IMR-90 (cell line): ENCODE measurements around the gene AFTPH. TPM values are rescaled to one million over a fixed set of nuclear protein-coding genes. Genes with fewer than 3 reads are reported as not detected.

Experiments
- ATAC-seq: fragments of 200-7000 bp; cut with Tn5 transposase; 2 replicates; pipeline ENCODE4 v1.9.1; 2020; ENCODE audit warnings: low read depth, mild to moderate bottlenecking, moderate library complexity
- BruUV-seq: library from RNA; stranded (reverse); fragments of 400-500 nt; replicated peaks from 2 replicates; lab custom pipeline; 2021; lab: Mats Ljungman, UMichigan
- CTCF ChIA-PET: fragments of 300-600 bp; formaldehyde crosslinking; extraction: SDS; loops from one replicate; lab custom pipeline; 2021; ENCODE audit warnings: antibody characterized with exemption; lab: Yijun Ruan, JAX
- POLR2A ChIA-PET: fragments of 300-600 bp; sonication (Branson Sonifier 250); formaldehyde crosslinking; loops from one replicate; lab custom pipeline; 2022; ENCODE audit warnings: antibody characterized with exemption; ENCODE audit not compliant: unreplicated experiment; lab: Charles Lee
- DNase-seq: peaks from one replicate; pipeline ENCODE4 v3.0.0; 2013
- H2AFZ ChIP-seq: replicated peaks from 2 replicates; pipeline ENCODE3; 2013; ENCODE audit warnings: low read length, mild to moderate bottlenecking; ENCODE audit not compliant: poor library complexity
- H2AK5ac ChIP-seq: 2 replicates; pipeline ENCODE4 v1.6.1; 2013; ENCODE audit warnings: low read depth, low read length, inconsistent platforms
- H2AK9ac ChIP-seq: replicated peaks from 2 replicates; pipeline ENCODE3; 2013; ENCODE audit warnings: mild to moderate bottlenecking, low read depth, low read length, moderate library complexity; ENCODE audit not compliant: poor library complexity
- H2BK120ac ChIP-seq: 2 replicates; pipeline ENCODE4 v1.6.1; 2013; ENCODE audit warnings: low read depth, low read length, inconsistent platforms
- H2BK15ac ChIP-seq: 3 replicates; pipeline ENCODE4 v1.6.1; 2013; ENCODE audit warnings: low read depth, low read length, inconsistent platforms
- H2BK20ac ChIP-seq: 2 replicates; pipeline ENCODE4 v1.6.1; 2013; ENCODE audit warnings: low read depth, mild to moderate bottlenecking, inconsistent platforms, low read length, moderate library complexity
- H2BK5ac ChIP-seq: 2 replicates; pipeline ENCODE4 v1.6.1; 2013; ENCODE audit warnings: mild to moderate bottlenecking, low read depth, low read length, inconsistent platforms; ENCODE audit not compliant: poor library complexity, severe bottlenecking
- H3K14ac ChIP-seq: replicated peaks from 2 replicates; pipeline ENCODE4 v1.6.1; 2013; ENCODE audit warnings: low read depth, low read length, inconsistent platforms
- H3K18ac ChIP-seq: 2 replicates; pipeline ENCODE4 v1.6.1; 2013; ENCODE audit warnings: low read depth, low read length, control low read depth
- H3K23ac ChIP-seq: 2 replicates; pipeline ENCODE4 v1.6.1; 2013; ENCODE audit warnings: low read depth, low read length, inconsistent platforms
- H3K27ac ChIP-seq: 2 replicates; pipeline ENCODE4 v1.5.1; 2013; ENCODE audit warnings: mild to moderate bottlenecking, control low read depth, low read length; ENCODE audit not compliant: insufficient read depth
- H3K27me3 ChIP-seq: 2 replicates; pipeline ENCODE4 v1.6.1; 2013; ENCODE audit warnings: low read length; ENCODE audit not compliant: control insufficient read depth, insufficient read depth
- H3K36me3 ChIP-seq: 2 replicates; pipeline ENCODE4 v1.6.1; 2013; ENCODE audit warnings: low read length, mixed read lengths; ENCODE audit not compliant: control insufficient read depth, insufficient read depth
- H3K4ac ChIP-seq: 2 replicates; pipeline ENCODE4 v1.6.1; 2013; ENCODE audit warnings: low read depth, low read length, inconsistent platforms
- H3K4me1 ChIP-seq: 2 replicates; pipeline ENCODE4 v1.6.1; 2013; ENCODE audit warnings: low read length, mixed read lengths; ENCODE audit not compliant: control insufficient read depth, insufficient read depth
- H3K4me2 ChIP-seq: 2 replicates; pipeline ENCODE4 v1.6.1; 2013; ENCODE audit warnings: low read depth, mild to moderate bottlenecking, control low read depth, low read length, moderate library complexity
- H3K4me3 ChIP-seq: 2 replicates; pipeline ENCODE4 v1.5.1; 2013; ENCODE audit warnings: low read depth, mild to moderate bottlenecking, control low read depth, low read length, moderate library complexity; ENCODE audit not compliant: insufficient read depth
- H3K56ac ChIP-seq: 2 replicates; pipeline ENCODE4 v1.6.1; 2013; ENCODE audit warnings: low read length, inconsistent platforms; ENCODE audit not compliant: insufficient read depth; ENCODE audit errors: extremely low read depth
- H3K79me1 ChIP-seq, 2 experiments: 2 replicates each; pipeline ENCODE4 v1.6.1; 2013; ENCODE audit warnings: low read length in 2 of 2, inconsistent platforms in 1 of 2, low read depth in 1 of 2
- H3K9ac ChIP-seq: 2 replicates; pipeline ENCODE4 v1.6.1; 2013; ENCODE audit warnings: low read depth, low read length, control low read depth
- H3K9me1 ChIP-seq: 2 replicates; pipeline ENCODE4 v1.6.1; 2013; ENCODE audit warnings: low read length, inconsistent platforms; ENCODE audit not compliant: insufficient read depth
- H3K9me3 ChIP-seq: 2 replicates; pipeline ENCODE4 v1.6.1; 2013; ENCODE audit warnings: low read length; ENCODE audit not compliant: control insufficient read depth, insufficient read depth
- H4K20me1 ChIP-seq: 2 replicates; pipeline ENCODE4 v1.6.1; 2013; ENCODE audit warnings: low read length, inconsistent platforms; ENCODE audit not compliant: insufficient read depth
- H4K5ac ChIP-seq: 2 replicates; pipeline ENCODE4 v1.6.1; 2013; ENCODE audit warnings: mild to moderate bottlenecking, low read depth, low read length, control low read depth
- H4K8ac ChIP-seq, 2 experiments: 2 replicates each; pipeline ENCODE4 v1.6.1; 2013; ENCODE audit warnings: low read depth in 2 of 2, low read length in 2 of 2, control low read depth in 1 of 2, inconsistent platforms in 1 of 2
- H4K91ac ChIP-seq: 2 replicates; pipeline ENCODE4 v1.6.1; 2013; ENCODE audit warnings: low read depth, low read length, inconsistent platforms; ENCODE audit not compliant: insufficient read depth
- MAFK ChIP-seq: IDR thresholded peaks from 2 replicates; pipeline ENCODE4 v1.6.1; 2012; ENCODE audit warnings: low read depth, low read length, improper control_type of control experiment
- MAZ ChIP-seq: IDR thresholded peaks from 2 replicates; pipeline ENCODE4 v1.6.1; 2012; ENCODE audit warnings: low read depth, mild to moderate bottlenecking, low read length, improper control_type of control experiment, moderate library complexity, borderline replicate concordance
- MXI1 ChIP-seq: IDR thresholded peaks from 2 replicates; pipeline ENCODE4 v1.6.1; 2012; ENCODE audit warnings: low read depth, mild to moderate bottlenecking, low read length, moderate library complexity, borderline replicate concordance
- RAD21 ChIP-seq: IDR thresholded peaks from 2 replicates; pipeline ENCODE4 v1.6.1; 2012; ENCODE audit warnings: low read length, improper control_type of control experiment
- RCOR1 ChIP-seq: IDR thresholded peaks from 2 replicates; pipeline ENCODE4 v1.6.1; 2012; ENCODE audit warnings: mild to moderate bottlenecking, low read length, improper control_type of control experiment; ENCODE audit not compliant: insufficient replicate concordance
- dilution Hi-C: fragments of 300-500 bp; cut with HindIII; formaldehyde crosslinking; loops from one replicate; pipeline ENCODE4 v1.14.3; 2018; ENCODE audit warnings: low sequenced_read_pairs; ENCODE audit not compliant: unreplicated experiment
- in situ Hi-C: fragments of 300-500 bp; cut with MboI; formaldehyde crosslinking; loops from 3 replicates; pipeline ENCODE4 v1.14.3; 2019; ENCODE audit warnings: low sequenced_read_pairs, inconsistent platforms, mixed read lengths
- intact Hi-C: fragments of 100-400 bp; cut with micrococcal nuclease; formaldehyde crosslinking; loops from 2 replicates; pipeline ENCODE4 v1.10.0; 2022
- polyA plus RNA-seq, 3 experiments: library from polyadenylated mRNA; depleted of rRNA; stranded (reverse); fragments of >200 nt; gene quantifications; 2 replicates each; pipeline ENCODE4 v1.2.3, GENCODE V29; 2012; ENCODE audit warnings: low replicate concordance in 1 of 3
- total RNA-seq: library from RNA; depleted of rRNA; stranded (reverse); fragments of >200 nt; gene quantifications from 2 replicates; pipeline ENCODE4 v1.2.3, GENCODE V29; 2012

The AFTPH gene
- total and polyA plus RNA-seq, 2 of the 4 experiments (the other 2 are of a cell fraction) = 9.4 to 19.9 TPM

- Histone ChIP-seq H2AK9ac (no peak overlapping the region), H3K27me3 (no peaks in the 10 kb centered on the region), H3K27ac (no peak overlapping the region), H2AK5ac (no peak overlapping the region), H2BK20ac (no peak overlapping the region), H3K4me1 (peaks cover 2% of the 10 kb centered on the region), H3K18ac (no peak overlapping the region), H3K14ac (no peak overlapping the region), H3K4me3 (no peak overlapping the region), H3K79me1 (peaks cover 11 to 29% of the 10 kb centered on the region in 2 experiments), H3K4ac (no peak overlapping the region), H2BK5ac (no peak overlapping the region), H3K36me3 (no peaks in the 10 kb centered on the region), H2BK15ac (no peak overlapping the region), H4K5ac (no peak overlapping the region), H3K4me2 (no peak overlapping the region), H3K9me1 (no peaks in the 10 kb centered on the region), H3K9ac (no peak overlapping the region), H3K9me3 (no peaks in the 10 kb centered on the region), H4K8ac (no peak overlapping the region), H2AFZ (no peak overlapping the region), H4K20me1 (peaks cover 6% of the 10 kb centered on the region), H3K56ac (no peak overlapping the region), H3K23ac (no peak overlapping the region), H4K91ac (no peak overlapping the region), H2BK120ac (no peak overlapping the region)
- dilution Hi-C loops = no loop called here
- DNase-seq (no peak), ATAC-seq (no peak)
- in situ Hi-C loops = no loop called here
- no peak for TF ChIP-seq MAFK
- no peak for TF ChIP-seq RCOR1
- TF ChIP-seq MXI1 = no peak
- no peak for TF ChIP-seq MAZ
- TF ChIP-seq RAD21 = no peak
- intact Hi-C loops = no loop called here
- ChIA-PET CTCF (no interaction called here), POLR2A (no interaction called here)
- BruUV-seq = no TSS peak
Observed at GRCh38 chr2:64533882-64534281, 9.8 kb downstream of the AFTPH start.
